HCT116 (cell line): Measurements from ENCODE around the gene UGDH. TPM values are rescaled to one million over a fixed set of nuclear protein-coding genes. Genes with fewer than 3 reads are reported as not detected.
"Not testable (repeated sequence)": the region's sequence is repeated elsewhere in the genome, so short reads cannot be mapped to it uniquely, and the experiment has no call there.

Experiments
- ATAC-seq: fragments of 200-7000 bp; cut with Tn5 transposase; 2 replicates; pipeline ENCODE4 v1.9.1; 2020; ENCODE audit warnings: mild to moderate bottlenecking, moderate library complexity
- BruUV-seq: library from RNA; stranded (reverse); fragments of 400-500 nt; replicated peaks from 2 replicates; lab custom pipeline; 2021; lab: Mats Ljungman, UMichigan
- CTCF ChIA-PET: fragments of 300-600 bp; sonication (Branson Sonifier 250); formaldehyde crosslinking; loops from one replicate; lab custom pipeline; 2021; ENCODE audit warnings: antibody characterized with exemption; lab: Charles Lee
- POLR2A ChIA-PET: fragments of 300-600, 350-600 bp; sonication (Branson Sonifier 250); formaldehyde crosslinking; loops from one replicate; lab custom pipeline; 2021; ENCODE audit warnings: antibody characterized with exemption; lab: Charles Lee
- RAD21 ChIA-PET, 2 experiments: fragments of 300-600 bp; sonication (Branson Sonifier 250); formaldehyde crosslinking; loops; one replicate each; lab custom pipeline; 2023; ENCODE audit warnings: low total read pairs in 2 of 2; ENCODE audit not compliant: uncharacterized antibody in 2 of 2, unreplicated experiment in 2 of 2, low non-redundant PET in 1 of 2; lab: Charles Lee
- DNase-seq: peaks from one replicate; pipeline ENCODE4 v3.0.0-alpha.2; 2010; ENCODE audit warnings: low read depth, low spot score
- H2AFZ ChIP-seq: fragments of 200-600 bp; shearing (Covaris generic), sonication (generic); 2 replicates; pipeline ENCODE4 v1.6.1; 2017; ENCODE audit warnings: low read depth, mixed run types, mixed read lengths, antibody characterized with exemption, low read length; ENCODE audit not compliant: poor library complexity, severe bottlenecking
- H3K27ac ChIP-seq: 2 replicates; pipeline ENCODE4 v1.5.1; 2012; ENCODE audit warnings: low read depth, low read length
- H3K27me3 ChIP-seq: fragments of 200-600 bp; sonication (generic); 2 replicates; pipeline ENCODE4 v1.6.1; 2016; ENCODE audit warnings: mixed run types, low read length, mixed read lengths; ENCODE audit not compliant: insufficient read depth
- H3K36me3 ChIP-seq, 2 experiments: fragments of 200-500 bp in 1 of 2; fragments of 200-600 bp in 1 of 2; sonication (Bioruptor generic) in 1 of 2; sonication (generic) in 1 of 2; 2 replicates each; pipeline versions ENCODE4 v1.5.1 to v1.6.1; 2014 to 2016; ENCODE audit warnings: low read length in 2 of 2, inconsistent platforms in 1 of 2, mixed read lengths in 1 of 2, mixed run types in 1 of 2; ENCODE audit not compliant: insufficient read depth in 2 of 2, control insufficient read depth in 1 of 2
- H3K4me1 ChIP-seq, 2 experiments: fragments of 200-600 bp in 1 of 2; sonication (generic) in 1 of 2; 2 replicates each; pipeline versions ENCODE4 v1.5.1 to v1.6.1; 2012 to 2017; ENCODE audit warnings: low read length in 2 of 2, inconsistent platforms in 1 of 2, mild to moderate bottlenecking in 1 of 2, mixed read lengths in 1 of 2, mixed run types in 1 of 2, moderate library complexity in 1 of 2; ENCODE audit not compliant: insufficient read depth in 2 of 2, control insufficient read depth in 1 of 2
- H3K4me2 ChIP-seq: fragments of 200-600 bp; sonication (generic); 2 replicates; pipeline ENCODE4 v1.6.1; 2017; ENCODE audit warnings: mixed run types, low read length, mixed read lengths
- H3K4me3 ChIP-seq, 2 experiments: fragments of 200-600 bp in 1 of 2; sonication (generic) in 1 of 2; replicated peaks in 1 of 2; 2 replicates each; pipeline ENCODE4 v1.5.1; 2011 to 2016; ENCODE audit warnings: low read length in 2 of 2, control low read depth in 1 of 2, low read depth in 1 of 2, mild to moderate bottlenecking in 1 of 2, mixed read lengths in 1 of 2, mixed run types in 1 of 2
- H3K79me2 ChIP-seq: fragments of 200-600 bp; sonication (generic); 2 replicates; pipeline ENCODE4 v1.6.1; 2017; ENCODE audit warnings: mild to moderate bottlenecking, mixed run types, low read length, moderate library complexity, mixed read lengths; ENCODE audit not compliant: insufficient read depth
- H3K9ac ChIP-seq: fragments of 200-600 bp; sonication (generic); 2 replicates; pipeline ENCODE4 v1.6.1; 2016; ENCODE audit warnings: low read length, mixed read lengths
- H3K9me2 ChIP-seq: fragments of 200-600 bp; sonication (generic), shearing (Covaris generic); 2 replicates; pipeline ENCODE4 v1.6.1; 2017; ENCODE audit warnings: mixed run types, mild to moderate bottlenecking, moderate library complexity; ENCODE audit not compliant: insufficient read depth
- H3K9me3 ChIP-seq, 2 experiments: fragments of 200-500 bp in 1 of 2; fragments of 200-600 bp in 1 of 2; sonication (Bioruptor generic) in 1 of 2; sonication (generic) in 1 of 2; 2 replicates each; pipeline ENCODE4 v1.6.1; 2014 to 2017; ENCODE audit warnings: low read length in 2 of 2, mixed read lengths in 2 of 2, inconsistent platforms in 1 of 2, low read depth in 1 of 2, mild to moderate bottlenecking in 1 of 2, mixed run types in 1 of 2, moderate library complexity in 1 of 2; ENCODE audit not compliant: control insufficient read depth in 1 of 2, insufficient read depth in 1 of 2
- H4K20me1 ChIP-seq: fragments of 200-600 bp; sonication (generic), shearing (Covaris generic); 2 replicates; pipeline ENCODE4 v1.6.1; 2017; ENCODE audit warnings: mixed run types, mild to moderate bottlenecking, moderate library complexity; ENCODE audit not compliant: insufficient read depth
- ZFX ChIP-seq: fragments of 450-650 bp; IDR thresholded peaks from 2 replicates; pipeline ENCODE4 v1.6.1; 2017
- intact Hi-C: fragments of 100-400 bp; cut with micrococcal nuclease; formaldehyde crosslinking; loops from 2 replicates; pipeline ENCODE4 v1.10.0; 2022
- total RNA-seq: library from RNA; stranded (reverse); gene quantifications from one replicate; pipeline ENCODE4 v1.2.1, GENCODE V29; 2021; ENCODE audit not compliant: unreplicated experiment

Gene UGDH
- total RNA-seq, 1 experiment from 2014 or later: 67.9 TPM

GRCh38 chr4:39514266-39514665 is 13.0 kb downstream of the UGDH start:
- DNase-seq, H3K9ac ChIP-seq, RAD21 ChIA-PET, H3K27me3 ChIP-seq, CTCF ChIA-PET, H3K4me2 ChIP-seq, ATAC-seq, H3K4me3 ChIP-seq, intact Hi-C loops, H3K9me3 ChIP-seq, BruUV-seq, H2AFZ ChIP-seq, H3K9me2 ChIP-seq, H4K20me1 ChIP-seq: not testable (repeated sequence)
- H3K79me2 ChIP-seq: peaks cover 22% of the 10 kb centered on the region
- peaks cover 15 to 21% of the 10 kb centered on the region in 2 experiments for H3K4me1 ChIP-seq
- POLR2A ChIA-PET: interaction anchor here (1.4 kb wide), 1 partner anchor 13 kb away, joined by 10 read pairs; the partner anchor contains the start of gene UGDH
- H3K36me3 ChIP-seq: peaks cover 24 to 35% of the 10 kb centered on the region in 2 experiments; a peak in 3 of 4 replicates
- H3K27ac ChIP-seq: peak overlapping the region; percentile 33; the same call in 1 of the 2 replicates

- BruUV-seq: TSS peak; percentile 38
- H3K9me3 ChIP-seq: no peaks in the 10 kb centered on the region
- ChIA-PET CTCF (no interaction called here), POLR2A (interaction anchor here (0.9 to 1.6 kb wide), 2 partner anchors 31 to 51 kb away, joined by 3 to 4 read pairs; partner anchors contain the start of genes LIAS and RPL9), RAD21 (no interaction called here)
- intact Hi-C loops: no loop called here
- H3K9ac ChIP-seq: no peak overlapping the region
- peaks cover 48 to 60% of the 10 kb centered on the region in 2 experiments; a peak in 3 of 4 replicates for H3K36me3 ChIP-seq
- ATAC-seq (no peak), DNase-seq (no peak)
- H3K27ac ChIP-seq: no peak overlapping the region
- peaks cover 13 to 14% of the 10 kb centered on the region in 2 experiments for H3K4me1 ChIP-seq
- no peaks in the 10 kb centered on the region for H3K9me2 ChIP-seq
- H3K79me2 ChIP-seq: peaks cover 5% of the 10 kb centered on the region; the same call in 1 of the 2 replicates
- H2AFZ ChIP-seq: no peak overlapping the region
- no peak for TF ChIP-seq ZFX
- H3K27me3 ChIP-seq: no peaks in the 10 kb centered on the region
- no peaks in the 10 kb centered on the region for H4K20me1 ChIP-seq
- H3K4me2 ChIP-seq: no peak overlapping the region
- no peak overlapping the region for H3K4me3 ChIP-seq
Measured at GRCh38 chr4:39510348-39510929, 16.8 kb downstream of the UGDH start.
